ENCODE measurements around the gene SHANK1.

DNA sequence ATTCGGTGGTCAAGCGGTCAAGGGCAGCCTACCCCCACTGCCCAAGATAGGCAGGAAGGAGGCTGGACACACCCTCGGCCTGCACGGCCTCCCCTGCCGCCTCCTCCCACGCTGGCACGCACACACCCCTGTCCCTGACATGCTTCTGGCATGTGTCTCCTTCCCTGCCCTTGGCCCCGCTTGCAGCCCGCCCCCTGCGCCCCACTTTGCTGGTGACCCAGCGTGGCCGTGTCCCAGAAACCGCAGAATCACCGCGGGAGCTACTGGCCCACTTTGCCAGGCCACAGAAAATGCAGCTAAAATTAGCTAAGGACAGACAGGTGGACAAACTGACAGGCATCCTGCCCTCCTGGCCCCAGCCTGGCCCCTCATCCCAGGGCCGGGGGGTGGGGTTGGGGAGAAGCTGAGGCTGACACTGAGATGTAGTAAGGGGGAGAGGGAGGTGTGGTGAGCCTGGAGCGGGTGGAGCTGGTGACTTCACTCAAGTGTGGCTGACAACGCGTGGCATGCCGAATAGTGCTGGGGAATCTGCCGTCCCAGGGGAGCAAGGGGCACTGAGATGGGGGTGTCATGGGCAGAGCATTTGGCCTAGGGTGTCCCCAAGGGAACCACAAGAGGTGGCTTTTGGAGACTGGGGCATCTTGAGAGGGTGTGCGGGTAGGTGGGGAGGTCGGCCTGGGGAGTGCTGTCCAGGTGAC lies 2.4 kb downstream of the SHANK1 start:
- TF ChIP-seq, protein P1, sequence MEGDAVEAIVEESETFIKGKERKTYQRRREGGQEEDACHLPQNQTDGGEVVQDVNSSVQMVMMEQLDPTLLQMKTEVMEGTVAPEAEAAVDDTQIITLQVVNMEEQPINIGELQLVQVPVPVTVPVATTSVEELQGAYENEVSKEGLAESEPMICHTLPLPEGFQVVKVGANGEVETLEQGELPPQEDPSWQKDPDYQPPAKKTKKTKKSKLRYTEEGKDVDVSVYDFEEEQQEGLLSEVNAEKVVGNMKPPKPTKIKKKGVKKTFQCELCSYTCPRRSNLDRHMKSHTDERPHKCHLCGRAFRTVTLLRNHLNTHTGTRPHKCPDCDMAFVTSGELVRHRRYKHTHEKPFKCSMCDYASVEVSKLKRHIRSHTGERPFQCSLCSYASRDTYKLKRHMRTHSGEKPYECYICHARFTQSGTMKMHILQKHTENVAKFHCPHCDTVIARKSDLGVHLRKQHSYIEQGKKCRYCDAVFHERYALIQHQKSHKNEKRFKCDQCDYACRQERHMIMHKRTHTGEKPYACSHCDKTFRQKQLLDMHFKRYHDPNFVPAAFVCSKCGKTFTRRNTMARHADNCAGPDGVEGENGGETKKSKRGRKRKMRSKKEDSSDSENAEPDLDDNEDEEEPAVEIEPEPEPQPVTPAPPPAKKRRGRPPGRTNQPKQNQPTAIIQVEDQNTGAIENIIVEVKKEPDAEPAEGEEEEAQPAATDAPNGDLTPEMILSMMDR (IDR thresholded peaks at IDR 0.05), result no peak
- TF ChIP-seq EP300 (IDR thresholded peaks at IDR 0.05) (no peak), POLR2AphosphoS5 (IDR thresholded peaks at IDR 0.05) (no peak), POLR2A (IDR thresholded peaks at IDR 0.05) (no peak)

Data from upper lobe of left lung (tissue), 4 donors.